OCI-LY7 (cell line): ENCODE data around the gene PCNX3.
"Not testable (repeated sequence)": the region's sequence is repeated elsewhere in the genome, so short reads cannot be mapped to it uniquely, and the experiment has no call there.

Experiments
- CTCF ChIP-seq: fragments of 200-600 bp; sonication (generic); conservative IDR thresholded peaks from 2 replicates; pipeline ENCODE4 v1.5.1; 2014; ENCODE audit warnings: mild to moderate bottlenecking, antibody characterized with exemption, low read length, moderate library complexity, mixed read lengths
- EZH2phosphoT487 ChIP-seq: fragments of 200-600 bp; sonication (generic); IDR thresholded peaks from 2 replicates; pipeline ENCODE4 v1.6.1; 2018; ENCODE audit warnings: low read depth, borderline replicate concordance, mild to moderate bottlenecking, mixed run types, antibody characterized with exemption, low read length, moderate library complexity, mixed read lengths

GRCh38 chr11:65639228-65639597 lies 23.6 kb downstream of the PCNX3 start:
- not testable (repeated sequence) for TF ChIP-seq CTCF, EZH2phosphoT487
